Mesothelial cell of epicardium (in vitro differentiated cells): ENCODE measurements around the gene FGFRL1. TPM values are rescaled to one million over a fixed set of nuclear protein-coding genes. Genes with fewer than 3 reads are reported as not detected.

Experiments
- DNase-seq, 2 experiments: peaks; one replicate each; pipeline ENCODE4 v3.0.0; 2021; ENCODE audit warnings: low spot score in 2 of 2; ENCODE audit not compliant: unreplicated experiment in 2 of 2
- H3K27ac Mint-ChIP-seq: 2 replicates; pipeline ENCODE4 v1.8.0; 2021; ENCODE audit warnings: mixed read lengths
- H3K27me3 Mint-ChIP-seq: 2 replicates; pipeline ENCODE4 v1.8.0; 2021; ENCODE audit warnings: low read depth, mixed read lengths
- H3K36me3 Mint-ChIP-seq: 2 replicates; pipeline ENCODE4 v1.8.0; 2021; ENCODE audit warnings: mixed read lengths
- H3K4me1 Mint-ChIP-seq: 2 replicates; pipeline ENCODE4 v1.8.0; 2021; ENCODE audit warnings: mixed read lengths
- H3K4me3 Mint-ChIP-seq: 2 replicates; pipeline ENCODE4 v1.8.0; 2021; ENCODE audit warnings: mild to moderate bottlenecking, moderate library complexity, mixed read lengths
- H3K9me3 Mint-ChIP-seq: 2 replicates; pipeline ENCODE4 v1.8.0; 2021; ENCODE audit warnings: mixed read lengths
- CTCF ChIP-seq: fragments of 200-600 bp; sonication (generic); IDR thresholded peaks from one replicate; pipeline ENCODE4 v1.5.0; 2021; ENCODE audit warnings: antibody characterized with exemption; ENCODE audit not compliant: unreplicated experiment
- total RNA-seq: library from RNA; stranded (reverse); gene quantifications from 3 replicates; pipeline ENCODE4 v1.2.1, GENCODE V29; 2021

Gene FGFRL1, protein sequence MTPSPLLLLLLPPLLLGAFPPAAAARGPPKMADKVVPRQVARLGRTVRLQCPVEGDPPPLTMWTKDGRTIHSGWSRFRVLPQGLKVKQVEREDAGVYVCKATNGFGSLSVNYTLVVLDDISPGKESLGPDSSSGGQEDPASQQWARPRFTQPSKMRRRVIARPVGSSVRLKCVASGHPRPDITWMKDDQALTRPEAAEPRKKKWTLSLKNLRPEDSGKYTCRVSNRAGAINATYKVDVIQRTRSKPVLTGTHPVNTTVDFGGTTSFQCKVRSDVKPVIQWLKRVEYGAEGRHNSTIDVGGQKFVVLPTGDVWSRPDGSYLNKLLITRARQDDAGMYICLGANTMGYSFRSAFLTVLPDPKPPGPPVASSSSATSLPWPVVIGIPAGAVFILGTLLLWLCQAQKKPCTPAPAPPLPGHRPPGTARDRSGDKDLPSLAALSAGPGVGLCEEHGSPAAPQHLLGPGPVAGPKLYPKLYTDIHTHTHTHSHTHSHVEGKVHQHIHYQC
- total RNA-seq, result 35.2 to 37.7 TPM (median 37.4 TPM) in 3 replicates

DNA sequence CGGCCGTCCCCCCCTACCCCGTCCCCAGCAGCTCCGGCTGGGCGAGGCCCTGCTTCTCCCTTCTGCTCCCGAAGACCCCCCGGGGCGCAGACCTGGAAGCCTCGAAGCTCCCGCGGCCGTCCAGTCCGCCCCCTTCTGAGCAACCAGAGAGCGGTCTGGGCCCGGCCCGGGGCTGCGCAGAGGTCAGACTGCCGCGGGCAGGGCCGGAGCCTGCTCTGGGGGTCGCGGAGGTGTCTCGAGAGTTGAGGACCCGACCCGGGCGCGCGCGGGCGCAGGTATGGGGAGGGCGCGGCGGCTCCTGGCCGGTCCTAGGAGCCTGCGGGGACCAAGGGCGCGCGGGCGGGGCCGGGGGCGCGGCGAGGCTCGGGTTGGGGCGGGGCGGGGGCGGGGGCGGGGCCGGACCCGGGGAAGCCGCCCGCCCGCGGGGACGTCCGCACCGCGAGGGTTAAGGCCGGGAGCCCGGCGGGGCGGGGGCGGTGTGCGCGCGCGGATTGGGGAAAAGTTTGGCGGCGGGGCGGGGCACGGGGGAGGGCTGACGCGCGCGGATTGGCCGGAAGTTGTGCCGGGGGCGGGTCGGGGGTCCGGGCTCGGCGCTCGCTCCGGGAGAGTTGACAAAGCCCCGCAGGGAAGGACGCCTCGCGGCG lies at the start of gene FGFRL1:
Gene FGFRL1 (plus strand): TSS at position 605 of the 644 bp plus-strand sequence. CDS start 860 bp downstream, outside the sequence.
- peak; percentile 90 to 92 for DNase-seq
- Mint-ChIP-seq H3K36me3 (no peaks in the 10 kb centered on the region), H3K9me3 (peaks cover 4% of the 10 kb centered on the region), H3K4me3 (peak within 1 kb of the TSS; percentile 66), H3K27ac (peak within 1 kb of the TSS; percentile 72), H3K4me1 (peaks cover 8% of the 10 kb centered on the region), H3K27me3 (peaks cover 36% of the 10 kb centered on the region)
- no peak for TF ChIP-seq CTCF

- Mint-ChIP-seq H3K9me3 (no peaks in the 10 kb centered on the region), H3K27me3 (peaks cover 4% of the 10 kb centered on the region), H3K4me3 (no peak overlapping the region), H3K36me3 (peaks cover 5% of the 10 kb centered on the region), H3K27ac (no peak overlapping the region), H3K4me1 (no peaks in the 10 kb centered on the region)
- no peak for TF ChIP-seq CTCF
- no peak for DNase-seq
Measured at GRCh38 chr4:962231-963208, 48.9 kb upstream of the FGFRL1 start.

DNA sequence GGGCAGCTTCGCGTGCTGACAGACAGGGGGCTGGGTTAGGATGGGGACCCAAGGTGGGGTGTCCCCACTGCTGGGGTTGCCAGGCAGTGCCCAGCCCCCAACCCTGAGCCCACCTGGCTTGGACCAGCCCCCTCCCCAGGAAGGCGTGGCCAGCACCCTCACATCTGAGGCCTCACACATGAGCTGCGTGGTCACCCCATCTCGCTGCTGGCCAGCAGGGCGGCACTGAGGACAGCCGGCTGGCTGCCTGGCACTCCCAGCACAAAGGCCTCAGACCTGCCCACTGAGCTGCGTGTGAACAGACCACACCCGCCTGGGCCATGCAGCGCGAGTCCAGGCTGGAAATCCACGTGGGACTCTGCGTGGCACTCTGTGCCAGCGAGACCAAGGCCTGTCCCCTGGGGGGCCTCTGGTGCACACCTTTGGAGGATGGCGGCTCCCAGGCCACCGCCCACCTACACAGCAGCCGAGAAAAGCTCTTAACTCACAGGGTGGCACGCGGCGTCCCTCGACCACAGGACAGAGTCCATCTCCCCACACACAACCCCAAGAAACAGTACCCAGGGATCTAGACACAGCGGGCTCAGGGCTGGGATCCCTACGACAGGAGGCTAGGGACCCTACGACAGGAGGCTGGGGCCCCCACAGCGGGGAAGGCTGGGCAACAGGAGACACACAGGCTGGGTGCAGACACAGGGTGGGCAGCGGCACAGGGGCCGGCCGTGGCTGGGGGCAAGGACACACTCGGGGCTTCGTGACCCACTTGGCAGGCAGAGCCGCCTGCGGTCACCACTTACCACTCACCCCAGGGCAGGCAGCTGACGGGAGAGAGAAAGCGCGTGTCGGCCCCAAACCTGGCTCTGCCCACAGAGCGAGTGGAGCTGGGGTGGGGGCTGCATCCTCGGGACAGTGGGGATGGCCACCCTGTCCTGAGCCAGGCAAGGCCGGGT lies 47.9 kb upstream of the FGFRL1 start:
- TF ChIP-seq CTCF, result no peak
- Mint-ChIP-seq H3K9me3 (no peaks in the 10 kb centered on the region), H3K4me1 (no peaks in the 10 kb centered on the region), H3K27ac (no peak overlapping the region), H3K27me3 (peaks cover 9% of the 10 kb centered on the region), H3K4me3 (no peak overlapping the region), H3K36me3 (peaks cover 2% of the 10 kb centered on the region)
- DNase-seq, result no peak

GRCh38 chr4:964346-965025 lies 46.9 kb upstream of the FGFRL1 start:
- TF ChIP-seq CTCF, result no peak
- Mint-ChIP-seq H3K4me3 (no peak overlapping the region), H3K27me3 (peaks cover 16% of the 10 kb centered on the region), H3K27ac (no peak overlapping the region), H3K36me3 (peaks cover 2% of the 10 kb centered on the region), H3K4me1 (no peaks in the 10 kb centered on the region), H3K9me3 (no peaks in the 10 kb centered on the region)
- no peak for DNase-seq
